H1 (cell line): ENCODE measurements around the gene CPPED1. TPM values are rescaled to one million over a fixed set of nuclear protein-coding genes. Genes with fewer than 3 reads are reported as not detected.

Source experiments
- CTCF ChIA-PET: fragments of 300-600 bp; sonication (Branson Sonifier 250); formaldehyde crosslinking; loops from one replicate; lab custom pipeline; 2021; ENCODE audit not compliant: partially characterized antibody; lab: Charles Lee
- POLR2A ChIA-PET: fragments of 300-600 bp; sonication (Branson Sonifier 250); formaldehyde crosslinking; loops from one replicate; lab custom pipeline; 2021; ENCODE audit warnings: inconsistent platforms; ENCODE audit not compliant: partially characterized antibody; lab: Charles Lee
- DNase-seq, 2 experiments: peaks; one replicate each; pipeline versions ENCODE4 v3.0.0 to v3.0.0-alpha.2; 2010 to 2022; ENCODE audit warnings: low spot score in 2 of 2, low read depth in 1 of 2, mixed read lengths in 1 of 2
- FAIRE-seq: peaks from 2 replicates; lab custom pipeline; 2011; peaks lifted over from hg19 to GRCh38; lab: Jason Lieb, UNC
- H2AFZ ChIP-seq: 2 replicates; pipeline ENCODE4 v1.8.1; 2012; ENCODE audit warnings: low read length, inconsistent platforms
- H2AK5ac ChIP-seq: 2 replicates; pipeline ENCODE4 v1.6.1; 2013; ENCODE audit warnings: low read depth, low read length
- H2BK120ac ChIP-seq: replicated peaks from 2 replicates; pipeline ENCODE3; 2013; ENCODE audit warnings: low read depth, low read length, inconsistent platforms
- H2BK12ac ChIP-seq: 2 replicates; pipeline ENCODE4 v1.6.1; 2013; ENCODE audit warnings: low read depth, low read length
- H2BK15ac ChIP-seq: 2 replicates; pipeline ENCODE4 v1.6.1; 2013; ENCODE audit warnings: low read length
- H2BK20ac ChIP-seq: 2 replicates; pipeline ENCODE4 v1.6.1; 2013; ENCODE audit warnings: low read length
- H2BK5ac ChIP-seq: 2 replicates; pipeline ENCODE4 v1.6.1; 2013; ENCODE audit warnings: low read depth, low read length
- H3K14ac ChIP-seq: 2 replicates; pipeline ENCODE4 v1.6.1; 2013; ENCODE audit warnings: inconsistent platforms; ENCODE audit not compliant: insufficient read length
- H3K18ac ChIP-seq: 2 replicates; pipeline ENCODE4 v1.6.1; 2013; ENCODE audit warnings: low read length; ENCODE audit errors: extremely low read depth
- H3K23ac ChIP-seq: 2 replicates; pipeline ENCODE4 v1.6.1; 2013; ENCODE audit warnings: inconsistent platforms; ENCODE audit not compliant: insufficient read length
- H3K23me2 ChIP-seq: 2 replicates; pipeline ENCODE4 v1.6.1; 2013; ENCODE audit warnings: low read depth, low read length
- H3K27ac ChIP-seq: 2 replicates; pipeline ENCODE4 v1.6.1; 2011; ENCODE audit warnings: low read depth, low read length, inconsistent platforms
- H3K27me3 ChIP-seq, 4 experiments: replicated peaks in 1 of 4; 1 replicate in 1 of 4; 2 replicates in 3 of 4; pipeline versions ENCODE4 v1.6.1 to v1.8.1; 2011 to 2013; ENCODE audit warnings: low read length in 3 of 4, mild to moderate bottlenecking in 3 of 4, inconsistent platforms in 2 of 4, mixed read lengths in 2 of 4, moderate library complexity in 1 of 4; ENCODE audit not compliant: control insufficient read depth in 3 of 4, insufficient read depth in 3 of 4; ENCODE audit errors: extremely low read depth in 1 of 4
- H3K36me3 ChIP-seq, 4 experiments: 2 replicates each; pipeline versions ENCODE4 v1.6.1 to v1.8.1; 2011 to 2013; ENCODE audit warnings: mild to moderate bottlenecking in 4 of 4, low read length in 3 of 4, moderate library complexity in 2 of 4, control low read depth in 1 of 4, inconsistent platforms in 1 of 4; ENCODE audit not compliant: insufficient read depth in 4 of 4, control insufficient read depth in 2 of 4
- H3K4ac ChIP-seq: replicated peaks from 2 replicates; pipeline ENCODE3; 2013; ENCODE audit warnings: low read length, low read depth, mixed read lengths, inconsistent platforms; ENCODE audit not compliant: insufficient read length
- H3K4me1 ChIP-seq, 4 experiments: replicated peaks in 1 of 4; 1 replicate in 1 of 4; 2 replicates in 3 of 4; pipeline versions ENCODE4 v1.6.1 to v1.8.1; 2011 to 2013; ENCODE audit warnings: low read length in 3 of 4, inconsistent platforms in 2 of 4, mixed read lengths in 1 of 4; ENCODE audit not compliant: insufficient read depth in 4 of 4, control insufficient read depth in 3 of 4
- H3K4me2 ChIP-seq, 2 experiments: 2 replicates each; pipeline versions ENCODE4 v1.6.1 to v1.8.1; 2011 to 2013; ENCODE audit warnings: low read depth in 2 of 2, low read length in 2 of 2, control low read depth in 1 of 2, inconsistent platforms in 1 of 2, mild to moderate bottlenecking in 1 of 2; ENCODE audit not compliant: insufficient read depth in 1 of 2
- H3K4me3 ChIP-seq, 4 experiments: fragments of 200-600, 300-600 bp in 1 of 4; sonication (generic), shearing (Covaris generic), sonication (Bioruptor Twin) in 1 of 4; 2 replicates each; pipeline versions ENCODE4 v1.5.1 to v1.8.1; 2011 to 2016; ENCODE audit warnings: low read length in 4 of 4, low read depth in 3 of 4, control low read depth in 2 of 4, inconsistent platforms in 2 of 4, mild to moderate bottlenecking in 2 of 4, mixed read lengths in 1 of 4, moderate library complexity in 1 of 4; ENCODE audit not compliant: insufficient read depth in 2 of 4; ENCODE audit errors: extremely low read depth in 1 of 4
- H3K56ac ChIP-seq: replicated peaks from 2 replicates; pipeline ENCODE3; 2013; ENCODE audit warnings: low read depth, mild to moderate bottlenecking, mixed read lengths, low read length, inconsistent platforms; ENCODE audit not compliant: insufficient read length
- H3K79me1 ChIP-seq: 2 replicates; pipeline ENCODE4 v1.6.1; 2013; ENCODE audit warnings: low read depth, low read length, control low read depth
- H3K79me2 ChIP-seq, 2 experiments: 2 replicates each; pipeline versions ENCODE4 v1.6.1 to v1.8.1; 2012 to 2013; ENCODE audit warnings: low read length in 2 of 2, mild to moderate bottlenecking in 2 of 2, inconsistent platforms in 1 of 2; ENCODE audit not compliant: insufficient read depth in 2 of 2, control insufficient read depth in 1 of 2
- H3K9ac ChIP-seq, 4 experiments: replicated peaks in 1 of 4; 1 replicate in 1 of 4; 2 replicates in 3 of 4; pipeline versions ENCODE4 v1.6.1 to v1.8.1; 2011 to 2013; ENCODE audit warnings: low read depth in 3 of 4, low read length in 3 of 4, control low read depth in 2 of 4, mild to moderate bottlenecking in 2 of 4, moderate library complexity in 2 of 4, inconsistent platforms in 1 of 4; ENCODE audit errors: extremely low read depth in 1 of 4
- H3K9me3 ChIP-seq, 2 experiments: 2 replicates each; pipeline versions ENCODE4 v1.6.1 to v1.8.1; 2012 to 2013; ENCODE audit warnings: mild to moderate bottlenecking in 2 of 2, moderate library complexity in 2 of 2, control low read depth in 1 of 2, inconsistent platforms in 1 of 2, low read depth in 1 of 2, low read length in 1 of 2, mixed read lengths in 1 of 2; ENCODE audit not compliant: insufficient read depth in 2 of 2
- H4K20me1 ChIP-seq, 2 experiments: replicated peaks in 1 of 2; 2 replicates each; pipeline versions ENCODE3 to v1.8.1; 2011 to 2013; ENCODE audit warnings: inconsistent platforms in 2 of 2, low read length in 2 of 2, mild to moderate bottlenecking in 1 of 2; ENCODE audit not compliant: insufficient read depth in 2 of 2, control insufficient read depth in 1 of 2
- H4K5ac ChIP-seq: 2 replicates; pipeline ENCODE4 v1.6.1; 2013; ENCODE audit warnings: low read length, low read depth, mixed read lengths, inconsistent platforms; ENCODE audit not compliant: insufficient read length
- H4K8ac ChIP-seq: 2 replicates; pipeline ENCODE4 v1.8.0; 2013; ENCODE audit warnings: mild to moderate bottlenecking, moderate library complexity, low read length, inconsistent platforms; ENCODE audit not compliant: insufficient read depth; ENCODE audit errors: extremely low read depth
- H4K91ac ChIP-seq: replicated peaks from 2 replicates; pipeline ENCODE3; 2013; ENCODE audit warnings: low read length, mixed read lengths, inconsistent platforms; ENCODE audit not compliant: insufficient read length
- JUN ChIP-seq: IDR thresholded peaks from 2 replicates; pipeline ENCODE4 v1.6.1; 2011; ENCODE audit warnings: low read depth, mild to moderate bottlenecking, improper control_type of control experiment, low read length
- SP4 ChIP-seq: IDR thresholded peaks from 2 replicates; pipeline ENCODE4 v1.6.1; 2012; ENCODE audit warnings: low read length, inconsistent platforms
- WGBS, 2 experiments: shearing (Covaris generic) in 1 of 2; methylation state at CpG; one replicate each; pipeline versions ENCODE4 v1.1.6 to v1.1.7; 2013 to 2015; ENCODE audit warnings: low lambda C conversion rate in 2 of 2, mixed read lengths in 2 of 2, inconsistent platforms in 1 of 2, low coverage in 1 of 2, missing lambda C conversion rate in 1 of 2; ENCODE audit not compliant: insufficient replicate concordance in 2 of 2, insufficient coverage in 1 of 2, insufficient read length in 1 of 2; ENCODE audit errors: extremely low coverage in 1 of 2, missing lambda C conversion rate in 1 of 2; 5-methylcytosine and 5-hydroxymethylcytosine counted together
- polyA plus RNA-seq, 7 experiments: library from polyadenylated mRNA; depleted of rRNA in 3 of 7; stranded (reverse) in 5 of 7; unstranded in 2 of 7; fragments of >200 nt in 5 of 7; fragments of 200-250 nt in 2 of 7; gene quantifications; 1 replicate in 5 of 7; 2 replicates in 1 of 7; 4 replicates in 1 of 7; pipeline versions ENCODE4 v1.2.1 to v1.2.3, GENCODE V29; 2011 to 2013; ENCODE audit warnings: missing spikeins in 2 of 7, mixed read lengths in 2 of 7
- total RNA-seq: library from RNA; stranded (reverse); fragmentation: NEBNext Ultra II Directional; extraction: Animal tissue kit (Norgen Biotek cat#: 25700); gene quantifications from 2 replicates; pipeline ENCODE4 v1.2.1, GENCODE V29; 2021

Gene CPPED1
- total and polyA plus RNA-seq, 2 of the 8 experiments (the other 6 are each of a cell fraction or from before 2014, with no cell fraction given) = 3.5 to 11.2 TPM

GRCh38 chr16:12758670-12759558 is 44.8 kb downstream of the CPPED1 start:
- no peak overlapping the region for H3K56ac ChIP-seq
- no peak overlapping the region for H3K9ac ChIP-seq
- H3K36me3 ChIP-seq = no peaks in the 10 kb centered on the region
- no peak overlapping the region for H4K91ac ChIP-seq
- H2BK15ac ChIP-seq = 0 out of 2 replicates have a peak overlapping the region, but pooled peaks have one; percentile 9
- H3K18ac ChIP-seq = no peak overlapping the region
- no peak overlapping the region for H2AK5ac ChIP-seq
- H3K9me3 ChIP-seq = no peaks in the 10 kb centered on the region
- CTCF ChIA-PET = interaction anchor here (1.5 kb wide), 1 partner anchor 57 kb away, joined by 5 read pairs; no protein-coding TSS in a partner anchor
- H4K20me1 ChIP-seq = no peaks in the 10 kb centered on the region
- no peak overlapping the region for H3K4me3 ChIP-seq
- H3K79me1 ChIP-seq = no peaks in the 10 kb centered on the region; the same call in 1 of the 2 replicates
- no peak overlapping the region for H2AFZ ChIP-seq
- no peak overlapping the region for H3K23ac ChIP-seq
- H3K27ac ChIP-seq = no peak overlapping the region
- no peak for DNase-seq
- no peak overlapping the region for H2BK20ac ChIP-seq
- H4K8ac ChIP-seq = no peak overlapping the region
- H3K4me1 ChIP-seq = peaks cover 0 to 5% (median 2%) of the 10 kb centered on the region in 4 experiments; a peak in 2 of 7 replicates
- no peak overlapping the region for H2BK120ac ChIP-seq
- H3K23me2 ChIP-seq = no peaks in the 10 kb centered on the region
- no peak for FAIRE-seq
- 80% methylated on average over 9 of the region's 9 CpGs; no CpG with 5 or more reads in 1 of the 2 experiments for WGBS, 2 experiments
- no peak overlapping the region for H3K14ac ChIP-seq
- H4K5ac ChIP-seq = no peak overlapping the region
- H3K79me2 ChIP-seq = no peaks in the 10 kb centered on the region
- H2BK12ac ChIP-seq = no peak overlapping the region
- H2BK5ac ChIP-seq = no peak overlapping the region
- POLR2A ChIA-PET = no interaction called here
- no peak overlapping the region for H3K4ac ChIP-seq
- no peaks in the 10 kb centered on the region for H3K27me3 ChIP-seq
- H3K4me2 ChIP-seq = no peak overlapping the region
- TF ChIP-seq JUN (no peak), SP4 (no peak)
